ENCODE measurements around the gene SNRNP200. TPM values are rescaled to one million over a fixed set of nuclear protein-coding genes. Genes with fewer than 3 reads are reported as not detected.
A peak's percentile ranks its signal among the peaks of the same experiment; 100 is the strongest.

The SNRNP200 gene
- total RNA-seq, 2 experiments from 2014 or later, result 179 to 181 TPM

GRCh38 chr2:96256611-96257113 lies 48.7 kb downstream of the SNRNP200 start:
- intact Hi-C loops (cut with micrococcal nuclease), result no loop called here
- peak overlapping the region; percentile 8 for H3K4me3 Mint-ChIP-seq
- H3K27me3 Mint-ChIP-seq (ENCODE audit: low read depth), result no peaks in the 10 kb centered on the region
- no peak for DNase-seq
- CTCF ChIA-PET, result interaction anchor here (0.7 to 1.4 kb wide), 3 partner anchors 14 to 132 kb away, joined by 3 to 5 read pairs (median 4); no protein-coding TSS in a partner anchor
- H3K4me1 Mint-ChIP-seq (ENCODE audit: low read depth), result peaks cover 62% of the 10 kb centered on the region
- H3K36me3 Mint-ChIP-seq (ENCODE audit: low read depth), result peaks cover 30% of the 10 kb centered on the region
- H3K9me3 Mint-ChIP-seq, result no peaks in the 10 kb centered on the region
- H3K27ac Mint-ChIP-seq, result peak overlapping the region; percentile 84

- peaks cover 24% of the 10 kb centered on the region for H3K36me3 Mint-ChIP-seq (ENCODE audit: low read depth)
- H3K4me3 Mint-ChIP-seq, result no peak overlapping the region
- no peaks in the 10 kb centered on the region for H3K9me3 Mint-ChIP-seq
- DNase-seq, result no peak
- H3K27ac Mint-ChIP-seq, result no peak overlapping the region
- CTCF ChIA-PET, result interaction anchor here (1.2 to 2.0 kb wide), 3 partner anchors 9 to 53 kb away, joined by 3 to 6 read pairs (median 6); no protein-coding TSS in a partner anchor
- H3K27me3 Mint-ChIP-seq (ENCODE audit: low read depth), result no peaks in the 10 kb centered on the region
- intact Hi-C loops (cut with micrococcal nuclease), result no loop called here
- H3K4me1 Mint-ChIP-seq (ENCODE audit: low read depth), result peaks cover 49% of the 10 kb centered on the region
Measured at GRCh38 chr2:96254571-96254970, 50.8 kb downstream of the SNRNP200 start.

DNA sequence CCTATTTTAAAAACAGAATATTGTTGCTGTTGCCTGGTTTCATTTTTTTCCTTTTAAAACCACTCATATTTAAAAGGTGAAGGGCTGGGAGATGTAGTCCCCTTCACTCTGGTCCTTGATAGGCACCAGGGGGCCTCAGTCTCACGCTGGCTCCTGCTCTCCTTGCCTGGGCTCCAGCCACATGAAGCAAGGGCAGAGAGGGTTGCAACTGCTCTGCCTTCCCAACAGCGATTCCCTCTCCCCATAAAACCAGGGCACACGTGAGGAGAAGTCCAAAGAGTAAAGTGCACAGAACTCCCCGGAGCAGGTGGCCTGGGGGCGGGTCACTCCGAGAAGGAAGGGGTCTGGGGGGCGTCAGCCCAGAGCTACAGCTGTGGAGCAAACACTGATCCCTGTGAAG lies 52.3 kb downstream of the SNRNP200 start:
- H3K9me3 Mint-ChIP-seq, result no peaks in the 10 kb centered on the region
- DNase-seq, result no peak
- H3K4me3 Mint-ChIP-seq, result no peak overlapping the region
- intact Hi-C loops (cut with micrococcal nuclease), result no loop called here
- H3K4me1 Mint-ChIP-seq (ENCODE audit: low read depth), result peaks cover 34% of the 10 kb centered on the region
- peaks cover 24% of the 10 kb centered on the region for H3K36me3 Mint-ChIP-seq (ENCODE audit: low read depth)
- no peaks in the 10 kb centered on the region for H3K27me3 Mint-ChIP-seq (ENCODE audit: low read depth)
- H3K27ac Mint-ChIP-seq, result no peak overlapping the region
- CTCF ChIA-PET, result interaction anchor here (1.8 kb wide), 1 partner anchor 11 kb away, joined by 6 read pairs; no protein-coding TSS in a partner anchor

GRCh38 chr2:96252526-96252925 lies 52.8 kb downstream of the SNRNP200 start:
- Mint-ChIP-seq H3K27ac (peak overlapping the region; percentile 62), H3K27me3 (ENCODE audit: low read depth) (no peaks in the 10 kb centered on the region), H3K9me3 (no peaks in the 10 kb centered on the region), H3K36me3 (ENCODE audit: low read depth) (peaks cover 24% of the 10 kb centered on the region), H3K4me3 (no peak overlapping the region), H3K4me1 (ENCODE audit: low read depth) (peaks cover 29% of the 10 kb centered on the region)
- DNase-seq, result no peak
- intact Hi-C loops (cut with micrococcal nuclease), result no loop called here
- CTCF ChIA-PET, result no interaction called here

DNA sequence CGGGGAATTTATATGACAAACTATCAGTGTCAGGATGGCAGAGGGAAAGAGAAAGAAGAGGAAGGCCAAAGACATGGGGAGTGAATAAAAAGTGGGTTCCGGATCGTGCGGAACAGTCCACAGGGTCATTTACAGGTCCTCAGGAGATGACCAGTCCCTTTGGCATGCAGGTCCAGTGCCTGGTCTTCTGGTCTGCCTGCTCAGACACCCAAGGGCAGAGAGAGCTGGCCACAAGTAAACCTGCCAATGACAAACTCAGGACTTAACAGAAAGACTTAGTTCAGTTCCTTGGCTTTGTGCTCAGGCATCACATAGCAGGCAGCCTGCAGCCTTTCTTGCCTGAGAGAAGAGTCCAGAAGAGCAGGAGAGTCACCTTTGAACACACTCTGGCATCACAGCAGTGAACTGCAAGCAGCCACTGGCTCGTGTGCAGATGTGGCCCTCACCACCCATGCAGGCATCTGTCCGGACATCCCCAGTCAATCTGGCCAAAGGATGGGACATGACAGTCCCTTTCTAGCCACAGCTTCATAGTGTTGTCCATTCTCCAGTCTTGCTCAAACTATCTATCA lies 53.5 kb downstream of the SNRNP200 start:
- H3K4me1 Mint-ChIP-seq (ENCODE audit: low read depth), result peaks cover 26% of the 10 kb centered on the region
- peak overlapping the region; percentile 62 for H3K27ac Mint-ChIP-seq
- intact Hi-C loops (cut with micrococcal nuclease), result no loop called here
- H3K27me3 Mint-ChIP-seq (ENCODE audit: low read depth), result no peaks in the 10 kb centered on the region
- peaks cover 23% of the 10 kb centered on the region for H3K36me3 Mint-ChIP-seq (ENCODE audit: low read depth)
- no peak overlapping the region for H3K4me3 Mint-ChIP-seq
- H3K9me3 Mint-ChIP-seq, result no peaks in the 10 kb centered on the region
- CTCF ChIA-PET, result interaction anchor here (0.7 kb wide), 1 partner anchor 9 kb away, joined by 3 read pairs; no protein-coding TSS in a partner anchor
- DNase-seq, result no peak

DNA sequence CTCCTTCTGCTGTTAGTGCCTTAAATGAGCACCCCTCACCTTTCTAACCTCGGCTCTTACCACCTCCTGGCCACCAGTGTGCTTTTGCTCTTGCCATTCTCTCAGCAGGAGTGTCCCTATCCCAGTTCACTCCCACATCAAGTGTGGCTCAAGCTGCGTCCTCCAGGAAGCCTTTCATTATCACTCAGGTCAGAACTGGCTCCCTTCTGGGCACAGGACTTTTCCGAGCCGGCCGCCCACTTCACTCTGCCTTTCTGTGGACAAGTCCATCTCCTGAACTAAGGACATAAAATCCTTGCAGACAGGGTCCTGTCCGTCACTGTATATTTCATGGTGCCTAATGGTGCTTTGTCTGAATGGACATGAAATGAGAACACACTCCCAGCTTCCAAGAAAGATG lies 55.2 kb downstream of the SNRNP200 start:
- Mint-ChIP-seq H3K4me1 (ENCODE audit: low read depth) (peaks cover 23% of the 10 kb centered on the region), H3K4me3 (no peak overlapping the region), H3K36me3 (ENCODE audit: low read depth) (peaks cover 12% of the 10 kb centered on the region), H3K27ac (peak overlapping the region; percentile 50), H3K27me3 (ENCODE audit: low read depth) (no peaks in the 10 kb centered on the region), H3K9me3 (no peaks in the 10 kb centered on the region)
- CTCF ChIA-PET, result interaction anchor here (0.7 kb wide), 1 partner anchor 228 kb away, joined by 3 read pairs; no protein-coding TSS in a partner anchor
- no peak for DNase-seq
- intact Hi-C loops (cut with micrococcal nuclease), result no loop called here

GRCh38 chr2:96249654-96250053 lies 55.7 kb downstream of the SNRNP200 start:
- Mint-ChIP-seq H3K4me3 (no peak overlapping the region), H3K4me1 (ENCODE audit: low read depth) (peaks cover 24% of the 10 kb centered on the region), H3K36me3 (ENCODE audit: low read depth) (peaks cover 11% of the 10 kb centered on the region), H3K27me3 (ENCODE audit: low read depth) (no peaks in the 10 kb centered on the region), H3K9me3 (no peaks in the 10 kb centered on the region), H3K27ac (no peak overlapping the region)
- DNase-seq, result no peak
- CTCF ChIA-PET, result no interaction called here
- intact Hi-C loops (cut with micrococcal nuclease), result no loop called here

- Mint-ChIP-seq H3K36me3 (ENCODE audit: low read depth) (peaks cover 11% of the 10 kb centered on the region), H3K4me1 (ENCODE audit: low read depth) (peaks cover 26% of the 10 kb centered on the region), H3K4me3 (no peak overlapping the region), H3K27me3 (ENCODE audit: low read depth) (no peaks in the 10 kb centered on the region), H3K9me3 (no peaks in the 10 kb centered on the region), H3K27ac (no peak overlapping the region)
- CTCF ChIA-PET, result no interaction called here
- intact Hi-C loops (cut with micrococcal nuclease), result no loop called here
- no peak for DNase-seq
Measured at GRCh38 chr2:96248624-96249023, 56.7 kb downstream of the SNRNP200 start.

DNA sequence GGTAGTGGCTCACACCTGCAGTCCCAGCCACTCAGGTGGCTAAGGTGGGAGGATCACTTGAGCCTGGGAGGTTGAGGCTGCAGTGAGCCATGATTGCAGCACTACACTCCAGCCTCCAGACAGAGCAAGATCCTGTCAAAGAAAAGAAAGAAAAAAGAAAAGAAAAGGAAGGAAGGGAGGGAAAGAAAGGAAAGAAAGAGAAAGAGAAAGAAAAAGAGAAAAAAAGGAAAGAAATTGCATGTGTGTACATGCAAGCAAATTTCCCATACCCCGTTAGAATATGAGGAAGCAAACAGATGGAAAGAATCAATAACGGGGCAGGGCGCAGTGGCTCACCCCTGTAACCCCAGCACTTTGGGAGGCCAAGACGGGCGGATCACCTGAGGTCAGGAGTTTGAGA lies 57.5 kb downstream of the SNRNP200 start:
- CTCF ChIA-PET, result no interaction called here
- Mint-ChIP-seq H3K9me3 (no peaks in the 10 kb centered on the region), H3K27me3 (ENCODE audit: low read depth) (no peaks in the 10 kb centered on the region), H3K4me1 (ENCODE audit: low read depth) (peaks cover 30% of the 10 kb centered on the region), H3K4me3 (no peak overlapping the region), H3K36me3 (ENCODE audit: low read depth) (peaks cover 5% of the 10 kb centered on the region), H3K27ac (peak overlapping the region; percentile 16)
- intact Hi-C loops (cut with micrococcal nuclease), result no loop called here
- DNase-seq, result no peak

DNA sequence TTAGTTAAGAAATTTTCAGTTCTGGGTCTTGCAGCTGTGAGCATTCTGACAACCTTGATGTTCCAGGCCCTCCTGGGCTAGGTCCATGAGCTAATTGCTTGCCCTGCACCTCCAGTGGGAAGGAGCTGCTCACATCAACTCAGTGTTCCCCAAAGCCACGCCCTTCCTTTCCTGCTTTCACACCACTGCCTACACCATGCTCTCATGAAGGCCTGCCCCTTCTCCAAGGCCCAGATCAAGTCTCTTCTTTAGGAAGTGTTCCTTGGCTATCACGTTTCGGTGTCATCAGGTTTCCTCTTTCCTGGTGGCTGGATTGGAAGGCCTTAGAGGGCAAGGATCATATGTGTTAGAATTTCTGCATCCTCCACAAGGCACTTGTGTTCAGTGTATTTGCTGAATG lies 58.3 kb downstream of the SNRNP200 start:
- H3K27me3 Mint-ChIP-seq (ENCODE audit: low read depth), result no peaks in the 10 kb centered on the region
- H3K36me3 Mint-ChIP-seq (ENCODE audit: low read depth), result peaks cover 1% of the 10 kb centered on the region
- peaks cover 39% of the 10 kb centered on the region for H3K4me1 Mint-ChIP-seq (ENCODE audit: low read depth)
- no peaks in the 10 kb centered on the region for H3K9me3 Mint-ChIP-seq
- intact Hi-C loops (cut with micrococcal nuclease), result no loop called here
- CTCF ChIA-PET, result interaction anchor here (1.0 to 1.2 kb wide), 2 partner anchors 12 to 19 kb away, joined by 3 to 6 read pairs; partner anchors contain the start of genes CIAO1 and TMEM127
- no peak overlapping the region for H3K27ac Mint-ChIP-seq
- H3K4me3 Mint-ChIP-seq, result no peak overlapping the region
- DNase-seq, result no peak

DNA sequence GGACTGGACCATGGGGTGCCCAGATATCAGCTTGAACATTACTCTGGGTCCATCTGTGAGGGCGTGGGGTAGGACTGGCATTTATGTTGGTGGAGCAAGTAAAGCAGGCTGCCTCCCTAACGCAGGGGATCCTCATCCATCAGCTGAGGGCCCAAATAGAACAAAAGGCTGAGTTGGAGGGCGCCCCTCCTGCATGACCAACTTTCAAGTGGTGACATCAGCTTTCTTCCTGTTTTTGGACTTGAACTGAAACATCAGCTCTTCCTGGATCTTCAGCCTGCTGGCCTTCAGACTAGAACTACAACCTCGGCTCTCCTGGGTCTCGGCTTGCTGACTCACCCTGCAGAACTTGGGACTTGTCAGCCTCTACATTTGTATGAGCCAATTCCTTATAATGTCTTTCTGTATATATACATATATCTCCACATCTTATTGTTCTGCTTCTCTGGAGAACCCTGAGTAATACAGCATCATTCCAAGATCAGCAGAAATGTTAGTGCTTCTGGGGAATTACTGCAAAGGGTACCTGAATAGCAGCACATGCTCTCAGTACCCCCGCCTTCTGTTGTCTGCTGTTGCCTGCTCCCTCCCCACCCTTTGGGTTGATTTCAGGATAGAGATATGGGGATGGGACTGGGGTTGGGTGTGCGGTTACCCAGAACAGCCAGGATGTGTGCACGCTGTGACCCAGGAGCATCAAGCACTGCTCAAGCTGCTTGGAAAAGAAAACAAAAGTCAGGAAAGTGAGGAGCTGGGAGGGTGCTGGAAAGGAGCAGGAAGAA lies 59.5 kb downstream of the SNRNP200 start:
- no peak for DNase-seq
- Mint-ChIP-seq H3K27me3 (ENCODE audit: low read depth) (no peaks in the 10 kb centered on the region), H3K4me1 (ENCODE audit: low read depth) (peaks cover 46% of the 10 kb centered on the region), H3K9me3 (no peaks in the 10 kb centered on the region), H3K4me3 (no peak overlapping the region), H3K36me3 (ENCODE audit: low read depth) (no peaks in the 10 kb centered on the region), H3K27ac (peak overlapping the region; percentile 27)
- intact Hi-C loops (cut with micrococcal nuclease), result no loop called here
- CTCF ChIA-PET, result interaction anchor here (0.6 to 1.3 kb wide), 5 partner anchors 9 to 71 kb away, joined by 3 to 6 read pairs (median 4); partner anchors contain the start of genes CIAO1 and TMEM127

GRCh38 chr2:96243843-96244242 lies 61.5 kb downstream of the SNRNP200 start:
- DNase-seq, result no peak
- CTCF ChIA-PET, result no interaction called here
- Mint-ChIP-seq H3K9me3 (no peaks in the 10 kb centered on the region), H3K27ac (no peak overlapping the region), H3K4me3 (no peak overlapping the region), H3K36me3 (ENCODE audit: low read depth) (no peaks in the 10 kb centered on the region), H3K27me3 (ENCODE audit: low read depth) (no peaks in the 10 kb centered on the region), H3K4me1 (ENCODE audit: low read depth) (peaks cover 44% of the 10 kb centered on the region)
- intact Hi-C loops (cut with micrococcal nuclease), result no loop called here

Data from activated naive CD4-positive, alpha-beta T cell treated with anti-CD3 and anti-CD28 coated beads for 36 hours (primary cell).